Ishikawa (cell line): Measurements from ENCODE around the gene CARD9.

Source experiments
- CEBPB ChIP-seq: IDR thresholded peaks from 2 replicates; pipeline ENCODE4 v1.6.1; 2012
- EGR1 ChIP-seq: IDR thresholded peaks from 2 replicates; pipeline ENCODE4 v1.6.1; 2012
- EP300 ChIP-seq: IDR thresholded peaks from 2 replicates; pipeline ENCODE4 v1.6.1; 2012; ENCODE audit warnings: borderline replicate concordance
- NFIC ChIP-seq: IDR thresholded peaks from 2 replicates; pipeline ENCODE4 v1.6.1; 2012
- TAF1 ChIP-seq: IDR thresholded peaks from 2 replicates; pipeline ENCODE4 v1.6.1; 2012; ENCODE audit warnings: low read depth, mild to moderate bottlenecking
- TCF12 ChIP-seq: IDR thresholded peaks from 2 replicates; pipeline ENCODE4 v1.6.1; 2012; ENCODE audit warnings: low read depth
- TF ChIP-seq, protein P1 (sequence below): IDR thresholded peaks from 2 replicates; pipeline ENCODE4 v1.6.1; 2012; ENCODE audit warnings: low read depth, mild to moderate bottlenecking
- TF ChIP-seq, protein P2 (sequence below): IDR thresholded peaks from 2 replicates; pipeline ENCODE4 v1.6.1; 2012

DNA sequence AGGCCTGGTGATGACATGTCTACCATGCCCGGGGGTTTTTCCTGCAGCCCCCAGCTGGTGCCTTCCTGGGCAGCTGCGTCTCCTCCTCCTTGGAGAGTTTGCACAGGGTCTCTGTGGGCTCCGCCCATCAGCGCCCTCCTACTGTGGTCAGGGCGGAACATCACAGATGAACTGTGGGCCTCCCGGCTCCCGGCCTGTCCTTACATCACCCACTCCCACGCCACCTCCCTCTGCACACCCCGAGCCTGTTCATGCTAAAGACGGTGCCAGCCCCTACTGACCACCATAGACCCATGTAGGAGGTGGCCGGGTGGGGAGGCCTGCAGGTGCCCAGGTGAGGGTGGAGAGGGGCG is 33.5 kb downstream of the CARD9 start:
- TF ChIP-seq EGR1 (no peak), TAF1 (no peak), TCF12 (no peak), CEBPB (no peak), NFIC (no peak), EP300 (no peak)
- TF ChIP-seq, protein P1, sequence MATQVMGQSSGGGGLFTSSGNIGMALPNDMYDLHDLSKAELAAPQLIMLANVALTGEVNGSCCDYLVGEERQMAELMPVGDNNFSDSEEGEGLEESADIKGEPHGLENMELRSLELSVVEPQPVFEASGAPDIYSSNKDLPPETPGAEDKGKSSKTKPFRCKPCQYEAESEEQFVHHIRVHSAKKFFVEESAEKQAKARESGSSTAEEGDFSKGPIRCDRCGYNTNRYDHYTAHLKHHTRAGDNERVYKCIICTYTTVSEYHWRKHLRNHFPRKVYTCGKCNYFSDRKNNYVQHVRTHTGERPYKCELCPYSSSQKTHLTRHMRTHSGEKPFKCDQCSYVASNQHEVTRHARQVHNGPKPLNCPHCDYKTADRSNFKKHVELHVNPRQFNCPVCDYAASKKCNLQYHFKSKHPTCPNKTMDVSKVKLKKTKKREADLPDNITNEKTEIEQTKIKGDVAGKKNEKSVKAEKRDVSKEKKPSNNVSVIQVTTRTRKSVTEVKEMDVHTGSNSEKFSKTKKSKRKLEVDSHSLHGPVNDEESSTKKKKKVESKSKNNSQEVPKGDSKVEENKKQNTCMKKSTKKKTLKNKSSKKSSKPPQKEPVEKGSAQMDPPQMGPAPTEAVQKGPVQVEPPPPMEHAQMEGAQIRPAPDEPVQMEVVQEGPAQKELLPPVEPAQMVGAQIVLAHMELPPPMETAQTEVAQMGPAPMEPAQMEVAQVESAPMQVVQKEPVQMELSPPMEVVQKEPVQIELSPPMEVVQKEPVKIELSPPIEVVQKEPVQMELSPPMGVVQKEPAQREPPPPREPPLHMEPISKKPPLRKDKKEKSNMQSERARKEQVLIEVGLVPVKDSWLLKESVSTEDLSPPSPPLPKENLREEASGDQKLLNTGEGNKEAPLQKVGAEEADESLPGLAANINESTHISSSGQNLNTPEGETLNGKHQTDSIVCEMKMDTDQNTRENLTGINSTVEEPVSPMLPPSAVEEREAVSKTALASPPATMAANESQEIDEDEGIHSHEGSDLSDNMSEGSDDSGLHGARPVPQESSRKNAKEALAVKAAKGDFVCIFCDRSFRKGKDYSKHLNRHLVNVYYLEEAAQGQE: no peak
- TF ChIP-seq, protein P2, sequence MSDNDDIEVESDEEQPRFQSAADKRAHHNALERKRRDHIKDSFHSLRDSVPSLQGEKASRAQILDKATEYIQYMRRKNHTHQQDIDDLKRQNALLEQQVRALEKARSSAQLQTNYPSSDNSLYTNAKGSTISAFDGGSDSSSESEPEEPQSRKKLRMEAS: no peak
